Chondrocyte (in vitro differentiated cells): ENCODE measurements around the gene TMEM18. TPM values are rescaled to one million over a fixed set of nuclear protein-coding genes. Genes with fewer than 3 reads are reported as not detected.

Experiments
- DNase-seq: peaks from one replicate; pipeline ENCODE4 v3.0.0; 2021; ENCODE audit warnings: mixed read lengths, low spot score
- H3K27ac Mint-ChIP-seq: one replicate; pipeline ENCODE4 v1.8.0; 2021; ENCODE audit warnings: mild to moderate bottlenecking, moderate library complexity, mixed read lengths; ENCODE audit not compliant: unreplicated experiment
- H3K27me3 Mint-ChIP-seq: 2 replicates; pipeline ENCODE4 v1.8.0; 2021; ENCODE audit warnings: low read depth, mixed read lengths
- H3K36me3 Mint-ChIP-seq: 2 replicates; pipeline ENCODE4 v1.8.0; 2021; ENCODE audit warnings: low read depth, mixed read lengths
- H3K4me1 Mint-ChIP-seq: 2 replicates; pipeline ENCODE4 v1.8.0; 2021; ENCODE audit warnings: low read depth, mild to moderate bottlenecking, mixed read lengths
- H3K4me3 Mint-ChIP-seq: one replicate; pipeline ENCODE4 v1.8.0; 2021; ENCODE audit warnings: mild to moderate bottlenecking, moderate library complexity, mixed read lengths; ENCODE audit not compliant: unreplicated experiment
- H3K9me3 Mint-ChIP-seq: 2 replicates; pipeline ENCODE4 v1.8.0; 2021; ENCODE audit warnings: low read depth, mixed read lengths
- total RNA-seq: library from RNA; stranded (reverse); gene quantifications from 3 replicates; pipeline ENCODE4 v1.2.1, GENCODE V29; 2021
- TF ChIP-seq, protein P1 (sequence below): fragments of 200-600 bp; sonication (generic); IDR thresholded peaks from 2 replicates; pipeline ENCODE4 v1.5.0; 2021; ENCODE audit warnings: antibody characterized with exemption, mild to moderate bottlenecking, moderate library complexity

The TMEM18 gene
- total RNA-seq, 1 donor from 2014 or later, result 33.9 TPM

DNA sequence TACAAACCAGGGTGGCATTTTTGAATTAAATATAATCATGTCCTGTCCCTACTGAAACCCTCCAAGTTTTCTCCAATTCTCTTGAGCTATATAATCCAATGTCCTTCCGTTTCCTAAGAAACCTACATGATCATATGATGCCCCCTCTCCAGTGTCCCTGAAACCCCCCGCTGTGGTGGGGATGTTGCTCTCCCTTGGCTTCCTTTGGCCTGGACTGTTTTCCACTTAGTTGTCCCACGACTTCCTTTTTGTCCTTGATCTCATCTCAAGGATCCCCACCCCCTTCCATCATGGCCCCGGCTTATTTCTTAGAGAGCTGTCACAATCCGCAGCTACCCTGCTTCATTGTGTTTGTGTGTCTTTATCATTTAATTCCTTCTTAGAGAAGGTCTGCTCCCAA is 43.8 kb downstream of the TMEM18 start:
- Mint-ChIP-seq H3K4me3 (no peak overlapping the region), H3K27ac (no peak overlapping the region), H3K4me1 (peaks cover 15% of the 10 kb centered on the region), H3K36me3 (peaks cover 2% of the 10 kb centered on the region), H3K9me3 (peaks cover 9% of the 10 kb centered on the region), H3K27me3 (no peaks in the 10 kb centered on the region)
- TF ChIP-seq, protein P1, sequence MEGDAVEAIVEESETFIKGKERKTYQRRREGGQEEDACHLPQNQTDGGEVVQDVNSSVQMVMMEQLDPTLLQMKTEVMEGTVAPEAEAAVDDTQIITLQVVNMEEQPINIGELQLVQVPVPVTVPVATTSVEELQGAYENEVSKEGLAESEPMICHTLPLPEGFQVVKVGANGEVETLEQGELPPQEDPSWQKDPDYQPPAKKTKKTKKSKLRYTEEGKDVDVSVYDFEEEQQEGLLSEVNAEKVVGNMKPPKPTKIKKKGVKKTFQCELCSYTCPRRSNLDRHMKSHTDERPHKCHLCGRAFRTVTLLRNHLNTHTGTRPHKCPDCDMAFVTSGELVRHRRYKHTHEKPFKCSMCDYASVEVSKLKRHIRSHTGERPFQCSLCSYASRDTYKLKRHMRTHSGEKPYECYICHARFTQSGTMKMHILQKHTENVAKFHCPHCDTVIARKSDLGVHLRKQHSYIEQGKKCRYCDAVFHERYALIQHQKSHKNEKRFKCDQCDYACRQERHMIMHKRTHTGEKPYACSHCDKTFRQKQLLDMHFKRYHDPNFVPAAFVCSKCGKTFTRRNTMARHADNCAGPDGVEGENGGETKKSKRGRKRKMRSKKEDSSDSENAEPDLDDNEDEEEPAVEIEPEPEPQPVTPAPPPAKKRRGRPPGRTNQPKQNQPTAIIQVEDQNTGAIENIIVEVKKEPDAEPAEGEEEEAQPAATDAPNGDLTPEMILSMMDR, result no peak
- no peak for DNase-seq

DNA sequence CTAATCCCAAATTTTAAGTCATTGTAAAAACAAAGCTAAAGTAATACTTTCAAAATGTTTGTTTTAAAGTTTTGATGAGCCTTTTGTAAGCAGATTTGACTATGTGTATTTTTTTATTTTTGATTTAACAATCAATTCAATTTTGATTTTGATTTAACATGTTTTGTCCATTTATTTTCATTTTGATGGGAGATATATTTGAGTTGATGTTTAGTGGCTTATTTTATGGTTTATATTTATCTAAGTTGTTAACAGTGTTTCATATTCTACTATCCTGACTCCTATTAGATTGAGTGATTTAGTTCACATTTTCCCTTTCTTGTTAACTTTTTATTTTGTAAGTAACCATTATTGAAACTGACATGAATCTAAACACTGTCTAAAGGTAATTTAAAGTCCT is 44.7 kb downstream of the TMEM18 start:
- no peak for DNase-seq
- peaks cover 9% of the 10 kb centered on the region for H3K9me3 Mint-ChIP-seq
- H3K36me3 Mint-ChIP-seq, result peaks cover 2% of the 10 kb centered on the region

DNA sequence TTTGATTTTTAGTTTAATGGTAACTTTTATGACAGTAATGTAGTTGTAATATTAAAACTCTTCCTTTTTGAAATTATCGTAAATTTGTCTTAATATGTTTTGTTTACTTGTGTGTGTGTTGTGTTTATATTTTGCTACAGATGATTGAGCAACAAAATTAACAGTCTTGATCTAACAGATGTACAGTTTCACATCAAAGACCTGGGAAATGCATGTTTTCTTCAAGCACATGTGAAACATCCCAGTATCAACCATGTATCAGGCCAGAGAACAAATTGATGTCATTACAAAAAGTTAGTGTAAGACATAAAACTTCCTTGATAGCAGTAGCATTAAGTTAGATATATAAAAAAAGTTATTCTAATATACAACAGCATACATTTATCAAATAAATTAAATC is 45.5 kb downstream of the TMEM18 start:
- H3K27ac Mint-ChIP-seq, result no peak overlapping the region
- peaks cover 9% of the 10 kb centered on the region for H3K9me3 Mint-ChIP-seq
- H3K4me1 Mint-ChIP-seq, result peaks cover 11% of the 10 kb centered on the region
- no peaks in the 10 kb centered on the region for H3K27me3 Mint-ChIP-seq
- no peak for DNase-seq
- H3K4me3 Mint-ChIP-seq, result no peak overlapping the region
- TF ChIP-seq, protein P1, result no peak
- peaks cover 2% of the 10 kb centered on the region for H3K36me3 Mint-ChIP-seq

More for the DNA sequence above, 44.7 kb downstream of the TMEM18 start:
- H3K4me1 Mint-ChIP-seq, result peaks cover 15% of the 10 kb centered on the region
- H3K27ac Mint-ChIP-seq, result no peak overlapping the region
- TF ChIP-seq, protein P1, result no peak
- H3K4me3 Mint-ChIP-seq, result no peak overlapping the region
- no peaks in the 10 kb centered on the region for H3K27me3 Mint-ChIP-seq

DNA sequence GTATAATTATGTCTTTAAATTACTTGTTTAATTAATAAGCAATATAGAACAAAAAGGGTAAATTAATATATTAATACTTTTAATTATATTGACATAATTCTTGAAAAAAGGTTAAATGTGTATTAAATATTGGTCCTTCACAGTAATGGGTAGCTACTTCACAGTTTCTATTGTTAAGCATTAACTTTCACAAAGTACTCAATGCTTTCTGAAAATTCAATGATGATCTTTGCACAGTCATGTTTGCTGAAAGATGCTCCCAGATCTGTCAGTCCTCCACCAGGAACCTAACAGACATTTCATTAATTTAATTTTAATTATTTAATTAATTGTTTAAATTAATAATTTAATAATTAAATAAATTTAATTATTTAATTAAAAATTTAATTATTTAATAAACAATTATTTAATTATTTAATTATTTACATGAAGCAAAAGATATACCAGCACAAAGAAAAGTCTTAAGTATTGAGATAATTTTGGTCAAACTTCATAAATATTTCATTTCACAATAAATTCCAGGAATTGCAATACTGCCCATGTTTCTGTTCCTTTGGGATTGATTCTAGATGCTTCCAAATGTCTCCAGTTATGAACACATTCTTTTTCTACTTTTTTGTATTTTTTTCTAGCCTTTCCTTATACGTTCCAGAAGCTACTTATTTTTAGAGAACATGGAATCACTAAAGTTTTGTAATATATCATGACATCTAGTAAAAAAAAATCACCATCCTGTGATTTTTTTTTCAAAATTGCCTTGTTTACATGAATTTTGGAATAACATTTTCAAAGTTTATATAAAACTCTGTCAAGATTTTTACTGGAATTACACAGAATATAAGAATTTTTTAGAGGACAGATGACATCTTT is 46.5 kb downstream of the TMEM18 start:
- peaks cover 11% of the 10 kb centered on the region for H3K4me1 Mint-ChIP-seq
- H3K36me3 Mint-ChIP-seq, result peaks cover 2% of the 10 kb centered on the region

DNA sequence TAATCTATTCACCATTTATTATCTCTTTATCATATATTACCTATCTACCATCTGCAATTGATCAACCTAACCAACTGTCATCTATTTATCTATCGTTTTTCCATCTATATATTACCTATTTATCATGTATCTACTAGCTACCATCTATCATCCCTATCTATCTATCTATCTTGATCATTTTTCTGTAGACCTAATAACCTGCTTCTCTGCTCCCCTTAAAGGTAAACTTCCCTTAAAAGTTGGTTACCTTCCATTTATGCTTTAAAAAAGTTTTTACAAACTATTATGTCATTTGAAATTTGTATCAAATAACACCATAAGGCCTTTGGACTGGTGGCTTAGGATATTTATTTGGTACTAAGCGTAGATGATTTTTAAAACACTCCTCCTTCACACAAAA is 47.2 kb downstream of the TMEM18 start:
- DNase-seq, result no peak
- Mint-ChIP-seq H3K4me3 (no peak overlapping the region), H3K27ac (no peak overlapping the region), H3K9me3 (peaks cover 9% of the 10 kb centered on the region), H3K4me1 (peaks cover 9% of the 10 kb centered on the region), H3K27me3 (no peaks in the 10 kb centered on the region), H3K36me3 (peaks cover 2% of the 10 kb centered on the region)
- TF ChIP-seq, protein P1, result no peak

More for the DNA sequence above, 46.5 kb downstream of the TMEM18 start:
- H3K4me3 Mint-ChIP-seq, result no peak overlapping the region
- H3K27me3 Mint-ChIP-seq, result no peaks in the 10 kb centered on the region
- TF ChIP-seq, protein P1, result no peak
- H3K27ac Mint-ChIP-seq, result no peak overlapping the region
- peaks cover 9% of the 10 kb centered on the region for H3K9me3 Mint-ChIP-seq
- DNase-seq, result no peak
